Measurements from ENCODE around the gene N4BP2. TPM values are rescaled to one million over a fixed set of nuclear protein-coding genes. Genes with fewer than 3 reads are reported as not detected.

The N4BP2 gene
- total and polyA plus RNA-seq, 2 of the 8 experiments (the other 6 are each of a cell fraction or from before 2014, with no cell fraction given): 4.4 to 44.7 TPM

- WGBS, 2 experiments (ENCODE audit: extremely low coverage in 1 of 2, insufficient coverage in 1 of 2, insufficient read length in 1 of 2, insufficient replicate concordance in 2 of 2, low coverage in 1 of 2, low lambda C conversion rate in 2 of 2, missing lambda C conversion rate in 1 of 2): 89% methylated on average over 7 of the region's 7 CpGs; no CpG with 5 or more reads in 1 of the 2 experiments
- Histone ChIP-seq H3K4me2 (ENCODE audit: insufficient read depth in 1 of 2, low read depth in 2 of 2, low read length in 2 of 2) (no peak overlapping the region), H3K27me3 (replicated peaks in 1 of 4; ENCODE audit: control insufficient read depth in 3 of 4, extremely low read depth in 1 of 4, insufficient read depth in 3 of 4, low read length in 3 of 4) (no peaks in the 10 kb centered on the region), H4K91ac (replicated peaks; ENCODE audit: insufficient read length, low read length) (no peak overlapping the region), H3K18ac (ENCODE audit: extremely low read depth, low read length) (no peak overlapping the region), H2AFZ (ENCODE audit: low read length) (no peak overlapping the region), H2BK20ac (ENCODE audit: low read length) (no peak overlapping the region), H3K23me2 (ENCODE audit: low read depth, low read length) (no peaks in the 10 kb centered on the region), H3K4me3 (ENCODE audit: extremely low read depth in 1 of 4, insufficient read depth in 2 of 4, low read depth in 3 of 4, low read length in 4 of 4) (no peak overlapping the region), H3K4ac (replicated peaks; ENCODE audit: insufficient read length, low read depth, low read length) (no peak overlapping the region), H3K79me1 (ENCODE audit: low read depth, low read length) (no peaks in the 10 kb centered on the region), H3K4me1 (replicated peaks in 1 of 4; ENCODE audit: control insufficient read depth in 3 of 4, insufficient read depth in 4 of 4, low read length in 3 of 4) (no peaks in the 10 kb centered on the region), H2BK15ac (ENCODE audit: low read length) (no peak overlapping the region), H3K23ac (ENCODE audit: insufficient read length) (no peak overlapping the region), H2BK12ac (ENCODE audit: low read depth, low read length) (no peak overlapping the region), H4K5ac (ENCODE audit: insufficient read length, low read depth, low read length) (no peak overlapping the region), H4K8ac (ENCODE audit: extremely low read depth, insufficient read depth, low read length) (no peak overlapping the region), H3K36me3 (ENCODE audit: control insufficient read depth in 2 of 4, insufficient read depth in 4 of 4, low read length in 3 of 4) (no peaks in the 10 kb centered on the region), H2BK5ac (ENCODE audit: low read depth, low read length) (no peak overlapping the region), H3K56ac (replicated peaks; ENCODE audit: insufficient read length, low read depth, low read length) (no peak overlapping the region), H3K79me2 (ENCODE audit: control insufficient read depth in 1 of 2, insufficient read depth in 2 of 2, low read length in 2 of 2) (no peaks in the 10 kb centered on the region), H2AK5ac (ENCODE audit: low read depth, low read length) (no peak overlapping the region), H3K9me3 (ENCODE audit: insufficient read depth in 2 of 2, low read depth in 1 of 2, low read length in 1 of 2) (no peaks in the 10 kb centered on the region), H3K9ac (replicated peaks in 1 of 4; ENCODE audit: extremely low read depth in 1 of 4, low read depth in 3 of 4, low read length in 3 of 4) (no peak overlapping the region), H2BK120ac (replicated peaks; ENCODE audit: low read depth, low read length) (no peak overlapping the region), H3K14ac (ENCODE audit: insufficient read length) (no peak overlapping the region), H3K27ac (ENCODE audit: low read depth, low read length) (no peak overlapping the region), H4K20me1 (replicated peaks in 1 of 2; ENCODE audit: control insufficient read depth in 1 of 2, insufficient read depth in 2 of 2, low read length in 2 of 2) (no peaks in the 10 kb centered on the region)
- ChIA-PET POLR2A (ENCODE audit: partially characterized antibody) (interaction anchor here (5.2 kb wide), 1 partner anchor 17 kb away, joined by 29 read pairs; the partner anchor contains the start of gene N4BP2), CTCF (ENCODE audit: partially characterized antibody) (interaction anchor here (0.9 kb wide), 1 partner anchor 15 kb away, joined by 3 read pairs; no protein-coding TSS in a partner anchor)
- no peak for DNase-seq (ENCODE audit: low read depth in 1 of 2, low spot score in 2 of 2)
- TF ChIP-seq SIX5 (IDR thresholded peaks at IDR 0.05; ENCODE audit: low read depth, low read length) (no peak), YY1 (IDR thresholded peaks at IDR 0.05; ENCODE audit: low read depth, low read length) (no peak), SP1 (IDR thresholded peaks at IDR 0.05; ENCODE audit: low read depth, low read length) (no peak), SP2 (IDR thresholded peaks at IDR 0.05; ENCODE audit: low read length) (no peak), PHF8 (conservative IDR thresholded peaks at IDR 0.05; ENCODE audit: low read depth, low read length) (no peak), TBP (IDR thresholded peaks at IDR 0.05; ENCODE audit: low read depth, low read length) (no peak), GTF2F1 (IDR thresholded peaks at IDR 0.05; ENCODE audit: borderline replicate concordance, low read depth, low read length) (no peak), EZH2 (IDR thresholded peaks at IDR 0.05; ENCODE audit: low read depth, low read length, severe bottlenecking) (no peak), HDAC2 (IDR thresholded peaks at IDR 0.05; ENCODE audit: borderline replicate concordance in 1 of 2, low read depth in 2 of 2, low read length in 2 of 2) (no peak)
- no peak for FAIRE-seq
Observed at GRCh38 chr4:40038977-40039376, 17.7 kb upstream of the N4BP2 start.
